HUES48 (cell line): Measurements from ENCODE around the gene TOP3B.
A peak's percentile ranks its signal among the peaks of the same experiment; 100 is the strongest.

Source experiments
- H3K27ac ChIP-seq: one replicate; pipeline ENCODE4 v1.7.0; 2013; ENCODE audit warnings: low read depth, low read length, inconsistent platforms
- H3K27me3 ChIP-seq: 2 replicates; pipeline ENCODE4 v1.6.1; 2013; ENCODE audit warnings: mild to moderate bottlenecking, low read length; ENCODE audit not compliant: control insufficient read depth, insufficient read depth
- H3K36me3 ChIP-seq: 2 replicates; pipeline ENCODE4 v1.6.1; 2013; ENCODE audit warnings: low read length; ENCODE audit not compliant: control insufficient read depth, insufficient read depth
- H3K4me1 ChIP-seq: 2 replicates; pipeline ENCODE4 v1.6.1; 2013; ENCODE audit warnings: mild to moderate bottlenecking, low read length; ENCODE audit not compliant: control insufficient read depth, insufficient read depth
- H3K4me3 ChIP-seq: 2 replicates; pipeline ENCODE4 v1.5.1; 2013; ENCODE audit warnings: mild to moderate bottlenecking, low read depth, low read length
- H3K9ac ChIP-seq: 2 replicates; pipeline ENCODE4 v1.6.1; 2013; ENCODE audit warnings: mild to moderate bottlenecking, low read depth, low read length, moderate library complexity
- H3K9me3 ChIP-seq: 2 replicates; pipeline ENCODE4 v1.6.1; 2013; ENCODE audit warnings: low read length; ENCODE audit not compliant: control insufficient read depth, insufficient read depth

Gene TOP3B

GRCh38 chr22:21982338-21982965 is at the start of gene TOP3B:
TOP3B (minus strand) TSS chr22:21982787; CDS start chr22:21975709, 7,078 bp downstream.
- peak within 1 kb of the TSS; percentile 92 for H3K4me3 ChIP-seq
- H3K9ac ChIP-seq, result peak within 1 kb of the TSS; percentile 91
- no peaks in the 10 kb centered on the region for H3K4me1 ChIP-seq
- no peaks in the 10 kb centered on the region for H3K36me3 ChIP-seq
- peak within 1 kb of the TSS; percentile 67 for H3K27ac ChIP-seq
- H3K27me3 ChIP-seq, result peaks cover 13% of the 10 kb centered on the region
- H3K9me3 ChIP-seq, result no peaks in the 10 kb centered on the region

DNA sequence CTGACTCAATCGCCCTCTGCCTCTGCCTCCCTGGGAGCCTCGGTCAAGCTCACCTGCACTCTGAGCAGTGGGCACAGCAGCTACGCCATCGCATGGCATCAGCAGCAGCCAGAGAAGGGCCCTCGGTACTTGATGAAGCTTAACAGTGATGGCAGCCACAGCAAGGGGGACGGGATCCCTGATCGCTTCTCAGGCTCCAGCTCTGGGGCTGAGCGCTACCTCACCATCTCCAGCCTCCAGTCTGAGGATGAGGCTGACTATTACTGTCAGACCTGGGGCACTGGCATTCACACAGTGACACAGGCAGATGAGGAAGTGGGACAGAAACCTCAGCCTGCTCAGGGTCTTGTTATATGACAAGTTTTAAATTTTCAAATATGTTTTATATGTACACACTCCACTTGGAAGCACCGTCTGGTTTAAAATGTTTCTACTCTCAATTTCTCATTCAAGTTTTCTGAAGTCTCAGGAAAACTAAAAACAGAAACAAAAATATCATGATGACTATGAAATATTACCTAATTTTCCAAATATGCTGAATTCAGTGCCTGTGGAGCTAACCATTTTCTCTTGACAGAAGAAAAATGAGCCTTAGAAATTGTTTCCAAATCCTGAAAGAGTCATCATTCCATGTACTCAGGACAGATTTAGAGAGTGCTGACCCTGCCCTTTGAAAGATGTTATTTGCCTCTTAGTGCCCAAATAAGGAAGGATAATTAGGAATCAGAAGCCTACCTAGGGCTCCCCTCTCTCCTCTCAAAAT is 48.8 kb upstream of the TOP3B start:
- Histone ChIP-seq H3K27ac (no peak overlapping the region), H3K4me1 (no peaks in the 10 kb centered on the region), H3K4me3 (no peak overlapping the region), H3K27me3 (peaks cover 76% of the 10 kb centered on the region), H3K9ac (no peak overlapping the region), H3K36me3 (no peaks in the 10 kb centered on the region), H3K9me3 (no peaks in the 10 kb centered on the region)

- Histone ChIP-seq H3K9me3 (no peaks in the 10 kb centered on the region), H3K36me3 (no peaks in the 10 kb centered on the region), H3K27ac (no peak overlapping the region), H3K27me3 (peaks cover 76% of the 10 kb centered on the region), H3K9ac (no peak overlapping the region), H3K4me3 (no peak overlapping the region), H3K4me1 (peaks cover 4% of the 10 kb centered on the region; the same call in 1 of the 2 replicates)
Observed at GRCh38 chr22:22030493-22031182, 48.1 kb upstream of the TOP3B start.

GRCh38 chr22:22027955-22028354 is 45.4 kb upstream of the TOP3B start:
- Histone ChIP-seq H3K27ac (no peak overlapping the region), H3K4me3 (no peak overlapping the region), H3K9ac (no peak overlapping the region), H3K27me3 (peaks cover 75% of the 10 kb centered on the region), H3K4me1 (peaks cover 7% of the 10 kb centered on the region; the same call in 1 of the 2 replicates), H3K9me3 (no peaks in the 10 kb centered on the region), H3K36me3 (no peaks in the 10 kb centered on the region)

DNA sequence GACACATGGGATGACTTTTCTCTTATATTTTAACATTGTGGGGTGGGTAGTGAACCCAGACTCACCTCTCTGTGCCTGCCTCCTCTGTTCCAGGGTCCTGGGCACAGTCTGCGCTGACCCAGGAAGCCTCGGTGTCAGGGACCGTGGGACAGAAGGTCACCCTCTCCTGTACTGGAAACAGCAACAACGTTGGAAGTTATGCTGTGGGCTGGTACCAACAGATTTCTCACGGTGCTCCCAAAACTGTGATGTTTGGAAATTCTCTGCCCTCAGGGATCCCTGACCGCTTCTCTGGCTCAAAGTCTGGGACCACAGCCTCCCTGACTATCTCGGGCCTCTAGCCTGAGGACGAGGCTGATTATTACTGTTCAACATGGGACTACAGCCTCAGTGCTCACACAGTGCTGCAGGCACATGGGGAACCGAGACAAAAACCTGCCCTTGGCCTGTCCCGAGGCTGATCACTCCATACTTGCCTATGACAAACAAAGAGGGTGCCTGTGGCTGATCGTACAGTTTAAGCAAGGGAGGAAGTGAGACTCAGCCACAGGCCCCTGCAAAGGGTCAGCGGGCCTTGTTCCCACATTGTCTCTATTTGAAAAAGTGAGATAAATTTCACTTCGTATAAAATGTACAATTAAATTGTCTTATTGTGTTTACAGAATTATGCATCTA is 43.7 kb upstream of the TOP3B start:
- Histone ChIP-seq H3K27ac (no peak overlapping the region), H3K27me3 (peaks cover 75% of the 10 kb centered on the region), H3K9ac (no peak overlapping the region), H3K4me1 (peaks cover 7% of the 10 kb centered on the region; the same call in 1 of the 2 replicates), H3K4me3 (no peak overlapping the region), H3K9me3 (no peaks in the 10 kb centered on the region), H3K36me3 (no peaks in the 10 kb centered on the region)

DNA sequence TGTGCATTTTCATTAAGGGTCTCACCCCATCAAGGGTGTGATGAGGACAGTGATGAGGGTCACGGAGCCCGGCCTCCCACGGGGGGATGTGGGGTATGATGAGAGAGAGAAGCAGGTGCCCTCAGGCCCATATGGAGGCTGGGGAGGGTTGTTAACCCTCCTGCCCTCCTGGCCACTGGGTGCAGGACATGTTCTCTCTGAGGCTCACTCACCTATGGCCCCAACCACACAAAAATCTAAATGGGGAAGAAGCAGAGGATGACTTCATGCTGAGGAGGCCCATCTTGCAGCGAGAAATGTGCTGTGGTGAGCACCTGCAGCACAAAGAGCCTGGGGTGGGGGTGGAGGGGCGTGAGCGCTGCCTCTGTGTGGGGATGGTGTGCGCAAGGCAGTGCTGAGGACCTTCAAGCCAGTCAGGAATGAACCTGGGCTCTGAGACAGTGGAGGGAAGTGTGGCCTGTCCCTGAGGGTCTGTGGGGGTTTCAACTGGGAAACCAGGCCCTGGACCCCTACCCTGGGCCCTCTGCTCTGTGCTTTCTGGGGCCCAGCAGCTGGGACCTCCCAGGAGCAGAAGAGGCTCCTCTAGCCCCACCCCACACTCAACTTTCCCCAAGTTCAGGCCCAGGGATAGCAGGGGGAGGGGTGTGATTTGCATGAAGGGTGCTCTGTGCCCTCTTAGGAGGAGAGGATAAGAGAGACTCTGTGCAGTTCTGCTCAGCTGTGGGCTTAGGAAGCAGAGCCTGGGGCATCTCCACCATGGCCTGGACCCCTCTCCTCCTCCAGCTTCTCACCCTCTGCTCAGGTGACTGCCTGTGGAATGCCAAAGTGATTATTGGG is 43.0 kb upstream of the TOP3B start:
- Histone ChIP-seq H3K4me1 (peaks cover 7% of the 10 kb centered on the region; the same call in 1 of the 2 replicates), H3K27ac (no peak overlapping the region), H3K4me3 (no peak overlapping the region)

DNA sequence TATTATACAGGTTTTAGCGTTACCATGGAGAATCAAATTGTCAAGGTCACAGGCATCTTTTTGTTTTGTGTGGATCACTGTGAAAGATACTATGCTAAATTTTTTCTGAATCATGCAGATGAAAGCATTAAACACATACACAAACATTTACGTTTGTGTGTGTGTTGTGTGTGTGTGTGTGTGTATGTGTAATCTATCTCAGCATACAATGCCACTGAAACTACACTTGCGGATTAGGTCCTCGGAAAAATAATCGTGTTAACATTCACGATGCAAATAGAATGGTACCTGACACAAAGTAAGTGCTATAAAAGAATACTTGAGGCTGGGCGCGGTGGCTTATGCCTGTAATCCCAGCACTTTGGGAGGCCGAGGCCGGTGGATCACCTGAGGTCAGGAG is 41.9 kb upstream of the TOP3B start:
- no peak overlapping the region for H3K4me3 ChIP-seq
- no peaks in the 10 kb centered on the region for H3K9me3 ChIP-seq
- peaks cover 77% of the 10 kb centered on the region for H3K27me3 ChIP-seq
- H3K36me3 ChIP-seq, result no peaks in the 10 kb centered on the region
- no peak overlapping the region for H3K27ac ChIP-seq
- no peak overlapping the region for H3K9ac ChIP-seq
- H3K4me1 ChIP-seq, result peaks cover 7% of the 10 kb centered on the region; the same call in 1 of the 2 replicates

More for the DNA sequence above, 43.0 kb upstream of the TOP3B start:
- Histone ChIP-seq H3K9ac (no peak overlapping the region), H3K9me3 (no peaks in the 10 kb centered on the region), H3K27me3 (peaks cover 75% of the 10 kb centered on the region), H3K36me3 (no peaks in the 10 kb centered on the region)

GRCh38 chr22:22023581-22024137 is 41.1 kb upstream of the TOP3B start:
- H3K4me1 ChIP-seq, result peaks cover 9% of the 10 kb centered on the region; the same call in 1 of the 2 replicates
- no peak overlapping the region for H3K9ac ChIP-seq
- no peaks in the 10 kb centered on the region for H3K9me3 ChIP-seq
- no peaks in the 10 kb centered on the region for H3K36me3 ChIP-seq
- no peak overlapping the region for H3K27ac ChIP-seq
- no peak overlapping the region for H3K4me3 ChIP-seq
- H3K27me3 ChIP-seq, result peaks cover 72% of the 10 kb centered on the region

- H3K9me3 ChIP-seq, result no peaks in the 10 kb centered on the region
- peaks cover 75% of the 10 kb centered on the region for H3K27me3 ChIP-seq
- H3K9ac ChIP-seq, result no peak overlapping the region
- no peak overlapping the region for H3K27ac ChIP-seq
- peaks cover 15% of the 10 kb centered on the region for H3K4me1 ChIP-seq
- H3K4me3 ChIP-seq, result no peak overlapping the region
- no peaks in the 10 kb centered on the region for H3K36me3 ChIP-seq
Observed at GRCh38 chr22:22022947-22023534, 40.5 kb upstream of the TOP3B start.
